GM19328 (cell line): ENCODE measurements around the gene RAB9A.

Source experiments
- ATAC-seq: cut with Tn5 transposase; IDR thresholded peaks from one replicate; pipeline ENCODE4 v1.9.1; 2021; ENCODE audit warnings: mild to moderate bottlenecking, moderate library complexity; ENCODE audit not compliant: unreplicated experiment

Gene RAB9A

GRCh38 chrX:13742397-13743176, 53.7 kb downstream of the RAB9A start:
- ATAC-seq: peak; percentile 78

- ATAC-seq: no peak
Observed at GRCh38 chrX:13747836-13748235, 58.9 kb downstream of the RAB9A start.

DNA sequence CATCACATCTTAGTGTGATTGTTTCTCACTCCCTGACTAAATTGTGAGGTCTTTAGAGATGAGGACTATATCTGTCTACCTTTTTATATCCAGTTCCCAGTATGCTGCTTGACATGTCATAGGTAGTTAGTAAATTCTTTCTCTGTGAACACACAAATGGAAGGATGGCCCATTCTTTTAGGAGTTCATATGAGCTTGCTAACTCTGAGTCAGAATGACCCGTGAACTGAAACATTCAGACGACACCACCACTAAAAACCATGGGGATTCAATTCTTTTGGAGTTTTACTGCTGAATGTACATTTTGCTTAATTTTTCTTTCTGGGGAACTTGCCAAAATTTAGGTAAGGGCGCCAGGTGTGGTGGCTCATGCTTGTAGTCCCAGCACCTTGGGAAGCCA, 59.6 kb downstream of the RAB9A start:
- no peak for ATAC-seq

DNA sequence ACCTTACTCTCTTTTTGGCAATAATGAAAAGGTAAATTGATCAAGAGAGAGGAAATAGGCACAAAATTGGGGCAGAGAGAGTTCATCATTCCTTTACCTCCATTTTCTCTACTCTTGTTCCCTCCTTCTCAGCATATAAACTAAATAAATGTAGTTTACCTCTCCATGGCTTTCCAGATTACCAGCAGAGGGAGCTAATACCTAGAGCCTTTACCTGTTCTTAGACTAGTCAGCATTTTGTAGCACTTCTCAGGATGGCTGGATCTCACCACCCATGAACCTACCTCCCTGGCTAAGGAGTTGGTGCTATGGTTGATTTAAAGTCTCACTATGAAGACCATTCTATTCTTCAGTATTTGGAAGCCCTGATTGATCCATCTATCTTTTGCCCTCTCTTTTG, 61.3 kb downstream of the RAB9A start:
- ATAC-seq: no peak

DNA sequence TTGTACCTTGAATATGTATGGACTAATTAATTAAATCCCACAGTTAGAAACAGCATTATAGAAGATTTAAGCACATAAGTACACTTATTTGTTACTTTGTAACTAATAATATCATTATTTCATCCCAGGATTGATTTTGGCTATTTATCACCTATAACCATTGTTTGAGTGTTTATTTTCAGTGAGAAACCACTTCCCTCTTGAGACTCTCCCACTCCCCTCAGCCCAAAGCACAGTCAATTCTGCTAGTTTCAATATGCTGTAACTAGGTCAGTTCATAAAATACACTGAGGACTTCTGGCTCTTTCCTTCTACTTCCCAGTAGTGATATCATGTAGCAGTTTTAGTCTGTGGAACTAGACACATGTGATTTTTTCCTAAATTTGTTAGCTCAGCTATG, 61.9 kb downstream of the RAB9A start:
- ATAC-seq: no peak

- no peak for ATAC-seq
Observed at GRCh38 chrX:13752141-13752540, 63.2 kb downstream of the RAB9A start.

DNA sequence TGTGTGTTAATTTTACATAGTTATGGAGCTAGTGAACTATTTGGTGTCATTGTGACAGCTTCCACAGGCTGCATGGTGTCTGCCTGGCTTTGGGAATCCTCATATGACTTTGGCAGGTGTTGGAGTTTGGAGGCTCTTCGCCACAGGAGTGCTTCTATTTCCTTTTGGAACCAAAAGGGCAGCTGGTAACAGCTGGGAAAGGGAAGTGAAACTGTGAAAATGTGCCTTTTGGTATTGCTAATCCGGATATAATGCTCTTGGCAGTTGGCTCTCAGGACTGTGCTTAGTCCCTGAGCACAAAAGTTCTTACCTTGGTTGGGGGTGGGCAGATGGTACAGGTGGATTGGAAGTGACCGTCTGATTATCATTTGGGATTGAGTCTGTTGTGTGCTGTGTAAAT, 63.7 kb downstream of the RAB9A start:
- ATAC-seq: no peak

GRCh38 chrX:13754765-13755164, 65.8 kb downstream of the RAB9A start:
- no peak for ATAC-seq

- ATAC-seq: no peak
Observed at GRCh38 chrX:13755254-13755653, 66.3 kb downstream of the RAB9A start.

DNA sequence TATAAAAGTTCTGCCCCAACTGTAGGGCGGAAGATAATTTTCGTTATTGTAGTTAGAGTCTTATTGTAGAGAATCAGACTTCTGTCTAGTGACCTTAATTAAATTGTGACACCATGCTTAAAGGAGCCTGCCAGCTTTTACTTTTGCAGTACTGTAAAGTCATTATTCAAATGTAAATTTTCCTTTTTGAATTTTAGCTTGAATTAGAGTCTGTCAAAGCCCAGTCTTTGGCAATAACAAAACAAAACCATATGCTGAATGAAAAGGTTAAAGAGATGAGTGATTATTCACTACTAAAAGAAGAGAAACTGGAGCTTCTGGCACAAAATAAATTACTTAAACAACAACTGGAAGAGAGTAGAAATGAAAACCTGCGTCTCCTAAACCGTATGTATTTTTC, 67.5 kb downstream of the RAB9A start:
- no peak for ATAC-seq

DNA sequence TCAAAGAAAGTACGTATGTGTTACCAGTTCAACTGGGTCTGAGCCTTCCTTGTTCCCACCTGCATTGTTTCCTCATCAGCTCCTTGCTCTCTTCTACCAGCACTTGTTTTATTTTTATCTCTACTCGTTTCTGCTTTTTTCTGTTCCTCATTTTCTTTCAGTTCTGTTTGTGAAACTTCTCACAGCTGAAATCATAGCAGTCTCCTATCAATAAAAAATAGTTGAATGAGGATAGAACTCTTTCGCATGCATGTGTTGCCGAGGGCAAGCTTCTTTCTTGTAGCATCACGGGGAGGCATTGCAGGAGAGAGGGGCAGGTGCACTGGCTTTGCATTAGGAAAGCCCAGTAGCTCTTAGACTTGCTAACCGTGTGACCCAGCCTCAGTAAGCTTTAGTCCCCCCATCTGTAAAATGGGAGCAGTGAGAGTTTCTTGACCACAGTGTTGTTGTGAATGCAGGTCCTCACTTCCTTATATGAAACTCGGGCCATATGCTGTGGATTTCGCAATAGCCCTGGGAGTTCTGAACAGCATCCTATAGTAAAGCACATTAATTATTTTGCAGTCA, 70.3 kb downstream of the RAB9A start:
- peak; percentile 65 for ATAC-seq
